Stimulated activated CD4-positive, alpha-beta T cell treated with anti-CD3 and anti-CD28 coated beads, Interleukin-1b, Interleukin-23, amount 100 ng/mL, for 4 hours (primary cell): ENCODE measurements around the gene PELI2.
"Not testable (repeated sequence)": the region's sequence is repeated elsewhere in the genome, so short reads cannot be mapped to it uniquely, and the experiment has no call there.

Experiments
- DNase-seq, 2 donors: peaks; one replicate each; pipeline ENCODE4 v3.0.0-alpha.2; 2020; ENCODE audit warnings: low read depth in 2 of 2

Gene PELI2

DNA sequence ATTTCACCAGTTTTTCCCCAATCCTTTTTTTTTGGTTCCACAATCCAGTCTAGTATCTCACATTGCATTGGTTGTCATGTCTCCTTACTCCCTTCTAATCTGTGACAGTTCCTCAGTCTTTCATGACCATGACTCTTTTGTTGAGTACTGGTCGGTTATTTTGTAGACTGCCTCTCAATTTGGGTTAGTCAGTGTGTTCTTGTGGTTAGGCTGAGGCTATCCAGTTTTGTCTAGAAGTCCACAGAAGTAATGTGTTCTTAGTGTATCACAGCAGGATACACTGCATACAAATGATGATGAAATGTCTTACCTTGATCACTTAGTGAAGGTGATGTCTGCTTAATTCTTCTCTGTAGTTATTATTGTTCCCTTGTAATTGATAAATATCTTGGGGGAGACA, 24.8 kb downstream of the PELI2 start:
- no peak for DNase-seq

- no peak for DNase-seq
Observed at GRCh38 chr14:56144176-56144575, 26.0 kb downstream of the PELI2 start.

- no peak for DNase-seq
Observed at GRCh38 chr14:56145181-56145769, 27.1 kb downstream of the PELI2 start.

DNA sequence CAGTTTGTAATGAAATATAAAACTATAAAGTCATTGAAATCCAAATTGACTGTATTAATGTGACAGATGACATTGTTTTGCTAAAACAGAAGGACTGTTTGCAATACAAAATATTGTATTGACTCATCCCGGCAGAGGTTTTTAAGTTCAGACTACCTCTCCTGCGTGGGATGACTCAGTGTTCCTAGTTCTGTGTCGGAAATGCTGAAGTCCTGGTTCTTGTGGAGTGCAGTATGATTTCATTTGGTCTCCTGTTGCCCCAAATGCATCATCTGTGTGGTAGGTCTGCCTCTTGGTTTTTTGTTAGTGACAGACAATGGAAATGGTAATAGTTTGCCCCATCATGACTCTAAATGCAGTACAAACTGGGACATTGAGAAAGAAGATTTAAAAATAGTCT, 27.8 kb downstream of the PELI2 start:
- DNase-seq, result no peak

DNA sequence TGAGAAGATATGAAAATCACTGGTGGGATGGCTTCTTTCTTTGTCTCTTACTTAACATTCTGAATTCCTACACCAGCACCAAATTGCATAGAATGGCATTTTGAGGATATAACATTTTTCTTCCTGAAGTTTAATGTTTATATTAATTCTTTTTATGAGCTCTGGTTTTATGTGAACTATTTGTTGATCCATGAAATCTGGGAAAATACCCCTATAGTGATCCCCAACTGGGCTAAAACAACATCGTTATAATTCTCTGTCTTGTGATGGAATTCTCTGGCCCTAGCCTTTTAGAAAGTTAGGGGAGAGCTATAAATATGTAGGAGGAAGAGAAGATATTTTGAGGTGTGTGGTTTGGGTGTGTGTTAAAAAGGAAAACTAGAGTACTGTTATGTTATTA, 29.2 kb downstream of the PELI2 start:
- no peak for DNase-seq

- DNase-seq, result no peak
Observed at GRCh38 chr14:56147986-56148901, 30.0 kb downstream of the PELI2 start.

- no peak for DNase-seq
Observed at GRCh38 chr14:56149151-56149550, 30.9 kb downstream of the PELI2 start.

GRCh38 chr14:56149995-56150394, 31.8 kb downstream of the PELI2 start:
- DNase-seq, result no peak

DNA sequence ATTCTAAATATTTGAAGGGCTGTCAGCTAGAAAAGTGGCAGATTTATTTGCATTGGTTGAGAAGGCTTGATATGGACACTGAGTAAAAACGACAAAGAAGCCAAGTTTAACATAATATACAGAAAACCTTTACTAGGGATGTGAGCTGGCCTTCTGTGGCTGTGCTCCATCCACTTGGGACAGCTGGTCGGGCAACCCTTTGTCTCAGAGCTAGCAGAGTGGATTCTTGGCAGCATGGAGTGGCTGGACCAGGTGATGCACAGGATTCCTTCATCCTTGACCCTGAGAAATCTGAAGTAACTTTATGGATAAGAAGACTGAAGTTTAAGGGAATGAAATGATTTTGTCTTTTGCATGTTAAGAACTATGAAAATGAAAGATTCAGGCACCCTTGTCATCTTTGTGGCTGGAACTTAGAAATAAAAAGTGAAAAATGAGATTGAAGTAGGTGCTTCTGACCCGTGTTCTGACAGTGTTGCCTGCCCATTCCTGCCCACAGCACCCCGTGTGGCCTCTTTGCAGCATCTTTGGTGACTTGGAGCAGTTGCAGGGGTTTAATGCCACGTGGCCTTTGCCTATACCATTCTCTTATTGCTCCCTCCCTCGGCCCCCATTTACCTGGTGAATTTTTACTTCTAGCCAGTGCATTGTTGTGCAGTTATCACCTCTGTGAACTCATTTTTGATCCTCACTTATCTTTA, 32.6 kb downstream of the PELI2 start:
- DNase-seq, result no peak

- DNase-seq, result no peak
Observed at GRCh38 chr14:56152221-56152620, 34.0 kb downstream of the PELI2 start.

DNA sequence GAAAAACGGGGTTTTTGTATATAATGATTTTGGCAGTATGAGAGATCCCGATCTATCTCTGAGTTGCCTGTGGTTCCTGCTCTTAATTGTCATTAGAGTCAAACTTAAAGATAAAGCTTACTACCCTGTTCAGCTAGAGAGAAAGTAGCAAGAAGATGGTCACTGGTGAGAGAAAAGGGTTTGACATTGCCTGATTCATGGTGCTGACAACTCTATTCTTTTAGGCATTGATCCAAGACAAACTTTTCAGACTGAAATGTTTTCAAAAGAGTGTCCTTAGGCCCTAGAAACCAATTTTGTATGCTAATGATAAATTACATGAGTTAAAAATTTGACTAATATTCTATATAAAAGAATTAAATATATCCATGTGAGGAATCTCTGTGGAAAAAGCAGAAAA, 35.1 kb downstream of the PELI2 start:
- DNase-seq, result no peak

DNA sequence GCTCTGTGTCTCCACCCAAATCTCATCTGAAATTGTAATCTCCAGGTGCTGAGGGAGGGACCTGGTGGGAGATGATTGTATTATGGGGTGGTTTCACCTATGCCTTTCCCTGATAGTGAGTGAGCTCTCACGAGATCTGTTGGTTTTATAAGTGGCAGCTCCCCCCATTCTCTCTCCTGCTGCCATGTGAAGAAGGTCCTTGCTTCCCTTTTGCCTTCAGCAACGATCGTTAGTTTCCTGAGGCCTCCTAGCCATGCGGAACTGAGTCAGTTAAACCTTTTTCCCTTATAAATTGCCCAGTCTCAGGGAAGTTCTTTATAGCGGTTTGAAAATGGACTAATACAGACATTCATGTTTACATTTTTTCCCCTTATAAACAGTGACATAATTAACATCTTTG, 36.1 kb downstream of the PELI2 start:
- DNase-seq, result no peak

- no peak for DNase-seq
Observed at GRCh38 chr14:56156096-56156495, 37.9 kb downstream of the PELI2 start.

GRCh38 chr14:56159066-56159465, 40.9 kb downstream of the PELI2 start:
- no peak for DNase-seq

DNA sequence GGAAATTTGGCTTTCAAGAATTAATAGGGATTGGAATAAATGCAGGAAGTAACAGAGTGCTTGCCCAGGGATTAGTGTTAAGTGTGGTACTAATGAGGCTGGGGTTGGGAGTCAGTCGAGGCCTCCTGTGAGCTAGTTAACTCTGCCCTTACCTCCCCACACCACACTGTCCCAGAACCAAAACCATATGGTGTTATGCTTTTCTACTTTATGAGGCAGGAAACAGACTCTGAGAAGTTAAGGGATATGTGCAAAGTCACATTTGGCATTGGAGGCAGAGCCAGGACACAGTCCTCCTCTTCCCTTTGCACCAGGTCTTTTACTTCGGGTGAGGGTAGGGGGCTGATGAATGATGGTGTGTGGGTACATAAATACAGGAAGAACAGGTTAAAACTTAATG, 41.9 kb downstream of the PELI2 start:
- no peak for DNase-seq

- no peak for DNase-seq
Observed at GRCh38 chr14:56161658-56162057, 43.4 kb downstream of the PELI2 start.

- no peak for DNase-seq
Observed at GRCh38 chr14:56162476-56162875, 44.3 kb downstream of the PELI2 start.

DNA sequence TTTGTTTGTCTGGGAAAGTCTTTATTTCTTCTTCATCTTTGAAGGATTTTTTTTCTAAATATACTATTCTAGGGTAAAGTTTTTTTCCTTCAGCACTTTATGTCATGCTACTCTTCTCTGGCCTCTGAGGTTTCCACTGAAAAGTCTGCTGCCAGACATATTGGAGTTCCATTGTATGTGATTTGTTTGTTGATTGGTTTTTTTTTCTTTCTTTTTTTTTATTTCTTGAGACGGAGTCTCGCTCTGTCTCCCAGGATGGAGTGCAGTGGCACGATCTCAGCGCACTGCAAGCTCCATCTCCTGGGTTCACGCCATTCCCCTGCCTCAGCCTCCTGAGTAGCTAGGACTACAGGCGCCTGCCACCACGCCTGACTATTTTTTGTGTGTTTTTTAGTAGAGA, 48.4 kb downstream of the PELI2 start:
- DNase-seq, result not testable (repeated sequence)

- DNase-seq, result no peak
Observed at GRCh38 chr14:56168007-56168616, 49.9 kb downstream of the PELI2 start.

GRCh38 chr14:56170028-56170427, 51.8 kb downstream of the PELI2 start:
- no peak for DNase-seq

DNA sequence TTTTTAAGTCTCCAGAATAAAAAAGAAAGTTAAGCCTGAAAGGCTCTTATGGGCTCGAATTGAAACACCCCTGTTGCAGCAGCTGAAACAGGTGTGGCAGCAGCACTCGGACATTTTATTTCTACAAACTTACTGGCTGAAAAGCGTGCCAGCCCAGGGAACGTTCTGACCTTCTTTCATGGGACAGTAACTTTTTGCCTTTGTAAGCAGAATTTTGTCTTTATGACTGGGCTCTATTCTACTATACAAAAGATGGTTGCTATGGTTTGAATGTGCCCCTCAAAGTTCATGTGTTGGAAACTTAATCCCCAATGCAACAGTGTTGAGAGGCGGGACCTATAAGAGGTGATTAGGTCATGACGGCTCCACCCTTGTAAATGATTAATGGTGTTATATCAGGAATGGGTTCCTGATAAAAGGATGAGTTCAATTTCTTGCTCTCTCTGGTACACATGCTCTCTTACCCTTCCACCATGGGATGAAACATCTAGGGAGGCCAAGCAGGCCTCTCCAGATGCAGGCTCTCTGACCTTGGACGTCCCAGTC, 52.7 kb downstream of the PELI2 start:
- DNase-seq, result no peak

DNA sequence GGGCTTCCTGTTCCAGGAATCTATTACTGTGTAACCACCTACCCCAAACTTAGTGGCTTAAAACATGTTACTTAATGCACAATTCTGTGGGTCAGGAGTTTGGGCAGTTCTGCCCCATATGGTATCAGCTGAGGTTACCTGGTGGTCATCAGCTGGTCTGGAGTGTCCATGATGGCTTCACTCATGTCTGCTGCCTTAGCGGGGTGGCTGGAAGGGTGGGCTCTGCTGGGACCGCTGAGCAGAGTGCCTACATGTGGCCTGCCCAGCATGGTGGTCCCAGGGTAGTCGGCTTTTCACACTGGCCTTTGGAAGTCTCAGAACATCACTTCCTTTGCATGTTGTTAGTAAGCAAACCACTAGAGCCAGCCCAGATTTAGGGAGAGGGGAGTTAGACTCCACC, 53.9 kb downstream of the PELI2 start:
- DNase-seq, result no peak
